Activated naive CD8-positive, alpha-beta T cell treated with anti-CD3 and anti-CD28 coated beads, Interleukin-2, amount 10 ng/mL, durations not matched to agents 7 days and 5 days (primary cell): ENCODE data around the gene OGFOD2. TPM values are rescaled to one million over a fixed set of nuclear protein-coding genes. Genes with fewer than 3 reads are reported as not detected.

Source experiments
- ATAC-seq: fragments of 150-1000 bp; cut with Tn5 transposase; one replicate; pipeline ENCODE4 v1.10.0; 2021; ENCODE audit warnings: low read depth, moderate library complexity
- POLR2A ChIA-PET: fragments of 350-600 bp; sonication (Branson Sonifier 250); formaldehyde crosslinking; loops from one replicate; lab custom pipeline; 2021; ENCODE audit warnings: antibody characterized with exemption; lab: Charles Lee
- DNase-seq: peaks from one replicate; pipeline ENCODE4 v3.0.0; 2021
- H3K27ac Mint-ChIP-seq: one replicate; pipeline ENCODE4 v1.8.0; 2022; ENCODE audit warnings: mild to moderate bottlenecking, mixed read lengths
- H3K27me3 Mint-ChIP-seq: one replicate; pipeline ENCODE4 v1.8.0; 2022; ENCODE audit warnings: mild to moderate bottlenecking, moderate library complexity, mixed read lengths
- H3K36me3 Mint-ChIP-seq: one replicate; pipeline ENCODE4 v1.8.0; 2021; ENCODE audit warnings: mild to moderate bottlenecking, mixed read lengths
- H3K4me1 Mint-ChIP-seq: one replicate; pipeline ENCODE4 v1.8.0; 2021; ENCODE audit warnings: mixed read lengths
- H3K4me3 Mint-ChIP-seq: one replicate; pipeline ENCODE4 v1.8.0; 2022; ENCODE audit warnings: mild to moderate bottlenecking, moderate library complexity, mixed read lengths
- H3K9me3 Mint-ChIP-seq: one replicate; pipeline ENCODE4 v1.8.0; 2021; ENCODE audit warnings: mixed read lengths
- total RNA-seq, 2 experiments: library from RNA; stranded (reverse); gene quantifications; one replicate each; pipeline ENCODE4 v1.2.3, GENCODE V29; 2021

The OGFOD2 gene
- total RNA-seq, 2 experiments from 2014 or later, result 33.8 to 35.5 TPM

DNA sequence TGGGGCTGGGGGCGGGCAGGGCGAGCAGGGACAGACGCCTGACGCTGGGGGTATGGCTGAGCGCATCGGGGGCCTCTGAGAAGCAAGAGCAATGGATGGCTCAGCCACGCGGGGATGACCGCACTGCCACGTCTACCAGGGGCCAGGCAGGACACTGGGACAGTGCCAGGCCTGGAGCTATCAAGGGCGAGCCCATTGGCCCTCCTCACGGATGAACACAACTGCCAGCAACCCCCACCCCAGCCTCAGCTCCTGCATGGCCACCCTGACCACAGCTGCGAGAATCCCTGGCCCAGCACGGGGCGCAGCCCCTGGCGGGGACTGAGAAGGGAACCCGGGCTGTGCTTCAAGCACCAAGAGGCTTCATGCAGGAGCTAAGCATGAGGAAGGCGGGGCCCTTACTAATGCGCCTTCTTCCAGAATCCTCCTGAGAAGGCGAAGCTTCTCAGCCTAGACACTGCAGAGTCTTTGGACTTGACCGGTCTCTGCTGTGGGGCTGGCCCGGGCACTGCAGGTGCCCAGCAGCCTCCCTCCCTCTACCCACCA is 14.9 kb downstream of the OGFOD2 start:
- no peak overlapping the region for H3K4me3 Mint-ChIP-seq
- POLR2A ChIA-PET, result no interaction called here
- no peaks in the 10 kb centered on the region for H3K27me3 Mint-ChIP-seq
- no peak for ATAC-seq
- DNase-seq, result no peak
- no peaks in the 10 kb centered on the region for H3K9me3 Mint-ChIP-seq
- peaks cover 2% of the 10 kb centered on the region for H3K36me3 Mint-ChIP-seq
- H3K27ac Mint-ChIP-seq, result no peak overlapping the region
- H3K4me1 Mint-ChIP-seq, result no peaks in the 10 kb centered on the region

GRCh38 chr12:122990561-122990960 is 15.5 kb downstream of the OGFOD2 start:
- H3K9me3 Mint-ChIP-seq, result no peaks in the 10 kb centered on the region
- H3K36me3 Mint-ChIP-seq, result no peaks in the 10 kb centered on the region
- DNase-seq (no peak), ATAC-seq (no peak)
- no peaks in the 10 kb centered on the region for H3K4me1 Mint-ChIP-seq
- no peaks in the 10 kb centered on the region for H3K27me3 Mint-ChIP-seq
- POLR2A ChIA-PET, result no interaction called here
- no peak overlapping the region for H3K27ac Mint-ChIP-seq
- H3K4me3 Mint-ChIP-seq, result no peak overlapping the region

DNA sequence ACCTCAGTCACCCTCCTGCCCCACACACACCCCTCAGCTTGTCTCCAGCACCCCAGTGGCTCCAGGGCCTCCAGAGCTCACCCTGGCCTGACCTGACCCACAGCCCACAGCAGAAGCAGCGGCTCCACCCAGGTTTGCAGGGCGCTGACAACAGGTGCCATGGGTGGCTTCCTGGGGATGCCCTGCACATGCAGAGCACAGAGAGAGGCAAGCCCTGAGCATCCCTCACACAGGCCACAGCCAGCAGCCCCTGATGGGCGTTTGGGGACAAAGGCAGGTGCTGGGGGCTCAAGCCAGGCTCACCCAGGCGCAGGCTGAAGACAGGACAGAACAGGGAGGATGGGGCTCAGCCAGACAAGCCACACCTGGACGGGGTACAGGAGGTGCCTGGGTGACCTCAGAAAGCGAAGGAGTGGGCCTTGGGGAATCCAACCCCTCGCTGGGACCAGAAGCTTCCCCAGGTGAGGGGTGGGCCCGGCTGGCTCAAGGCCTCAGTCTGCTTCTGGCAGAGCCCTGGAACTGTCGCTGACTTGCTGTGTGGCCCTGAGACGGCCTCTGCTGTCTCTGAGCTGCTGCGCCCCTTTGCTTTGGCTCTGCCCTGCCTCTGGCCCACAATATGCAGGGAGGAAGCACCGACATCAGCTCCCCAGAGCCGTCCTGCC is 16.0 kb downstream of the OGFOD2 start:
- DNase-seq (no peak), ATAC-seq (no peak)
- Mint-ChIP-seq H3K9me3 (no peaks in the 10 kb centered on the region), H3K36me3 (no peaks in the 10 kb centered on the region), H3K4me3 (no peak overlapping the region), H3K27me3 (no peaks in the 10 kb centered on the region), H3K27ac (no peak overlapping the region), H3K4me1 (no peaks in the 10 kb centered on the region)
- POLR2A ChIA-PET, result no interaction called here

- no peaks in the 10 kb centered on the region for H3K27me3 Mint-ChIP-seq
- DNase-seq (no peak), ATAC-seq (no peak)
- H3K9me3 Mint-ChIP-seq, result no peaks in the 10 kb centered on the region
- no peak overlapping the region for H3K4me3 Mint-ChIP-seq
- H3K27ac Mint-ChIP-seq, result no peak overlapping the region
- POLR2A ChIA-PET, result no interaction called here
- no peaks in the 10 kb centered on the region for H3K36me3 Mint-ChIP-seq
- H3K4me1 Mint-ChIP-seq, result no peaks in the 10 kb centered on the region
Observed at GRCh38 chr12:122991623-122992275, 16.7 kb downstream of the OGFOD2 start.

DNA sequence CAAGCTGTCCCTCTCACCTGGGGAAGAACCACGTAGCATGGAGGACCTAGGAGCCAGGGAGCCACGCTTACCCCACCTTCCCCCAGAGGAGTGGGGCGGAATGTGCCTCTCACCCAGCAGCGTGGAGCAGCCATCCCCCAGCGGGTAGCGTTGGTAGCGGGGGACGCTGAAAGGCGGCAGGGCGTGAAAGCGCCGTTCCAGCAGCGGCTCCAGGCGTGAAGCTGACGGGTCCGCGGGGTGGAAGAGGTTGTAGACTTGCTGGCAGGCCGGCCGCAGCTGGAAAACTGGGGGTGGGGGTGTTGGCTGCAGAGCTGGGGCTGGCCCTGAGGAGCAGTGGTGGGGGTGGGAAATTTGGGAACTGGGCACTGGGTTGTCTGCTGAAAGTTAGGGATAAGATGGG is 17.3 kb downstream of the OGFOD2 start:
- no peak for ATAC-seq
- H3K9me3 Mint-ChIP-seq, result no peaks in the 10 kb centered on the region
- H3K27me3 Mint-ChIP-seq, result no peaks in the 10 kb centered on the region
- no peak for DNase-seq
- no peaks in the 10 kb centered on the region for H3K4me1 Mint-ChIP-seq
- POLR2A ChIA-PET, result no interaction called here
- no peak overlapping the region for H3K4me3 Mint-ChIP-seq
- H3K27ac Mint-ChIP-seq, result no peak overlapping the region
- no peaks in the 10 kb centered on the region for H3K36me3 Mint-ChIP-seq

DNA sequence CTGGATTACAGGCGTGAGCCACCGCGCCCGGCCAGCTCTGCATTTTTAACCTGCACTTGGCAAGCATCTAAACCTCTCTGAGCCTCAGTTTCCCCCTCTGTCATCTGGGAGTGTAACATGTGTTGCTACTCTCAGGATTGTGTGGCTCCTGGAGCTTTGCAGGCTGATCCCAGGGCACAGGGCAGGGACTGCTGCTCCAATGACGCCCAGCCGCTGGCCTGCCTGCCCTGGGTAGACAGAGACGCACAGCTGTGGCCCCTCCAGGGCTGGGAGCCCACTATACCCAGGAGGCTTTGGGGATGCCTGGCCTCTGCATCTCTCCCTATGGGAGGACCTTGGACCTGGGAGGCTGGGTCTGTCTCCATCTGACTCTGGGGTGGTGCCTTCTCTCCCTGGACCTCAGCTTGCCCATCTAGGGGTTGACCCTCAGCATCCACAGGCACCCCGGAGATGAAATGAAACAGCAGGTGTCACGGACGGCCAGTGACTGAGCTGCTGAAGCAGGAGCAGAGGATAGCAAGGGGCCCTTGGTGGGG is 19.2 kb downstream of the OGFOD2 start:
- Mint-ChIP-seq H3K27me3 (no peaks in the 10 kb centered on the region), H3K27ac (no peak overlapping the region), H3K36me3 (no peaks in the 10 kb centered on the region), H3K9me3 (no peaks in the 10 kb centered on the region), H3K4me1 (no peaks in the 10 kb centered on the region), H3K4me3 (no peak overlapping the region)
- POLR2A ChIA-PET, result no interaction called here
- ATAC-seq, result no peak
- peak; percentile 20 for DNase-seq

DNA sequence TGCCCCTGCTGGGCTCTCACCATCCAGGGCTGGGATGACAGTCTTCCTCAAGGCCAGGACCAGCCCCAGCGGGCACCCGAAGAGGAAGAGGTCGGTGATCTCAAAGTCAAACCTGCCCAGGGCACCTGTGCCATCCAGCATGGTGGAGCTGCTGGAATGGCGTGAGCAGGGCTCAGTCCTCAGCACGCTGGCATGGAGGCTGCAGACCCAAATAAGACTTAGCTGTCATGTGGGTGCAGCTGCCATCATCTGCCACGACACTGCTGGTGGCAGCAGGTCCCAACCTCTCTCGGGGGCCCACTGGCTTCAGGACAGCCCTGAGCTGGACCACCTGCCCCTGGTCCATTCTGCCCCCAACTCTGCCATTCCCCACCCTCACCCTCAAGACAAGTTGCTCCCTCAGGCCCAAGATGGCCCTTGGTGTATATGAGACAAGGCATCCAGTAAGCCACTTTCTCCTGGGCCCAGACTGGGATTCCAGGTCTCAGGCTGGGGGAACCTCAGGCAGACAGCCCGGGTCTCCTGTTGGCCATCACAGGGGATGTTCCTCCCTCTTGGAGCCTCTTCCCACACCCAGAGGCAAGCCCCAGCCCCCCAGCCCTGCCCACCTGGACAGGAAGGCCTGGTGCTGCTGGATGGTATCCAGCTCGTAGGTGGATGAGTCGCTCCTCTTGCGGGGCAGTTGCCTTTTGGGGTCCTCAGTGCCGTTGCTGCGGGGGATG is 19.9 kb downstream of the OGFOD2 start:
- DNase-seq (peak; percentile 20), ATAC-seq (no peak)
- POLR2A ChIA-PET, result no interaction called here
- Mint-ChIP-seq H3K27ac (no peak overlapping the region), H3K27me3 (no peaks in the 10 kb centered on the region), H3K4me3 (no peak overlapping the region), H3K4me1 (no peaks in the 10 kb centered on the region), H3K9me3 (no peaks in the 10 kb centered on the region), H3K36me3 (no peaks in the 10 kb centered on the region)

DNA sequence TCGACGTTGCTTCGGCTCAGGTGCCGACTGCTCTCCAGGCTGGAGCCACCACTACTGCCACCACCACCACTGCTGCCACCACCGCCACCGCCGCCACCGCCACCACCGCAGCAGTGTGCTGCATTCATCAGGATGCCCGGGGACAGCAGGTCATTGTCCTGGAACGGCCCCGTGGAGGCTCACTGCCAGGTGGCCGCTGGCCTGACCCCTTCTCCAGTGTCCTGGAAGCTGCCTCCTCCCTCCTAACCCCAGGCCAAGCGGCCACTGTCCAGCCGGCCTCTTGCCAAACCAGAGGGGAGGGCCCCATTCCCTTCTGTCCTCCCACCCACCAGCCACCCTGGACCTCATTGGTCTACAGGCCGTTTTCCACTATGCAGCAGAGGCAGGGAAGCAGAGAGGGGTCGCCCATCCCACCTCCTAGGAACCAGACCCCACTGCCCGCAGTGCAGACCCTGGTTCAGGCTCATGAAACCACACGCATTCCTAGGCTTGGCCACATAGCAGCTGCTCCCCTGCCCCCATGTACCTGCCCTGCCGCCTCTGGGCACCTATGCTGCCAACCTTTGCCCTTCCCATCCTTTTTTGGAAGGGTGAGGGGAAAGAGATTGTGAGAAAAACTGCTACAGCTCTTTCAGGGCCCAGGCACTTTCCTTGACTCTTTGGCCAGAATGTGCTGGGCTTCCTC is 20.6 kb downstream of the OGFOD2 start:
- no peak for DNase-seq
- H3K4me3 Mint-ChIP-seq, result no peak overlapping the region
- H3K4me1 Mint-ChIP-seq, result no peaks in the 10 kb centered on the region
- no peaks in the 10 kb centered on the region for H3K36me3 Mint-ChIP-seq
- ATAC-seq, result no peak
- H3K9me3 Mint-ChIP-seq, result no peaks in the 10 kb centered on the region
- H3K27ac Mint-ChIP-seq, result peak overlapping the region; percentile 63
- POLR2A ChIA-PET, result no interaction called here
- no peaks in the 10 kb centered on the region for H3K27me3 Mint-ChIP-seq

- Mint-ChIP-seq H3K4me1 (no peaks in the 10 kb centered on the region), H3K27ac (peak overlapping the region; percentile 63), H3K4me3 (no peak overlapping the region), H3K9me3 (no peaks in the 10 kb centered on the region), H3K36me3 (no peaks in the 10 kb centered on the region), H3K27me3 (no peaks in the 10 kb centered on the region)
- ATAC-seq (no peak), DNase-seq (peak; percentile 24)
- POLR2A ChIA-PET, result no interaction called here
Observed at GRCh38 chr12:122996188-122996601, 21.2 kb downstream of the OGFOD2 start.

- H3K27ac Mint-ChIP-seq, result no peak overlapping the region
- H3K9me3 Mint-ChIP-seq, result no peaks in the 10 kb centered on the region
- DNase-seq (peak; percentile 22), ATAC-seq (no peak)
- no peaks in the 10 kb centered on the region for H3K4me1 Mint-ChIP-seq
- no peaks in the 10 kb centered on the region for H3K27me3 Mint-ChIP-seq
- no peaks in the 10 kb centered on the region for H3K36me3 Mint-ChIP-seq
- H3K4me3 Mint-ChIP-seq, result no peak overlapping the region
- POLR2A ChIA-PET, result no interaction called here
Observed at GRCh38 chr12:122996621-122997342, 21.7 kb downstream of the OGFOD2 start.

- H3K4me1 Mint-ChIP-seq, result no peaks in the 10 kb centered on the region
- H3K27ac Mint-ChIP-seq, result no peak overlapping the region
- ATAC-seq (no peak), DNase-seq (peak; percentile 25)
- no peaks in the 10 kb centered on the region for H3K36me3 Mint-ChIP-seq
- H3K27me3 Mint-ChIP-seq, result no peaks in the 10 kb centered on the region
- no peak overlapping the region for H3K4me3 Mint-ChIP-seq
- no peaks in the 10 kb centered on the region for H3K9me3 Mint-ChIP-seq
- POLR2A ChIA-PET, result interaction anchor here (0.8 kb wide), 1 partner anchor 22 kb away, joined by 3 read pairs; no protein-coding TSS in a partner anchor
Observed at GRCh38 chr12:122997343-122998250, 22.6 kb downstream of the OGFOD2 start.

DNA sequence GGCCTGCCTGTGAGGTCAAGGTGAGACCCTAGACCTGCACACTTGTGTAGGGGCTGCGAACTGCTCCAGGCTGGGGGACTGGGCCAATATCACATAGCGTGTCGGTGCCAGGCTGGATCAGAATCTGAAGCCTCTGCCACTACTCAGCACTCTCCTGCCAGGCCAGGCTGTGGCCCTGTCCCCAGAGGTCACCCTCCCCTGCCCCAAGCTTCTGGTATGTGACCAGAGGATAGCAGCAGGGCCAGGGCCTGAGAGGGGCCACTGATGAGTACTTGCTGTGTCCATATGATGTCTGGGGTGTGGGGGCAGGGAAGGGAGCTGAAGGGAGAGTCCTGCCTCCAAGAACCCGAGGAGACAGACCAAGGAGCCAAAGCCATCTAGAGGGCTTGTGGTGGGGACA is 23.3 kb downstream of the OGFOD2 start:
- Mint-ChIP-seq H3K27me3 (no peaks in the 10 kb centered on the region), H3K27ac (no peak overlapping the region), H3K4me3 (no peak overlapping the region), H3K36me3 (no peaks in the 10 kb centered on the region), H3K9me3 (no peaks in the 10 kb centered on the region), H3K4me1 (no peaks in the 10 kb centered on the region)
- ATAC-seq (no peak), DNase-seq (no peak)
- POLR2A ChIA-PET, result interaction anchor here (0.8 kb wide), 1 partner anchor 22 kb away, joined by 3 read pairs; no protein-coding TSS in a partner anchor
